OCI-M2 (cell line): ENCODE results near the gene STK39.

Experiments
- DNase-seq: peaks from one replicate; lab custom pipeline; 2025; ENCODE audit not compliant: unreplicated experiment; lab: John Stamatoyannopoulos, UW

Gene STK39

GRCh38 chr2:168165985-168166901 lies 81.2 kb downstream of the STK39 start:
- no peak for DNase-seq

GRCh38 chr2:168165397-168165796 lies 82.0 kb downstream of the STK39 start:
- DNase-seq, result no peak

DNA sequence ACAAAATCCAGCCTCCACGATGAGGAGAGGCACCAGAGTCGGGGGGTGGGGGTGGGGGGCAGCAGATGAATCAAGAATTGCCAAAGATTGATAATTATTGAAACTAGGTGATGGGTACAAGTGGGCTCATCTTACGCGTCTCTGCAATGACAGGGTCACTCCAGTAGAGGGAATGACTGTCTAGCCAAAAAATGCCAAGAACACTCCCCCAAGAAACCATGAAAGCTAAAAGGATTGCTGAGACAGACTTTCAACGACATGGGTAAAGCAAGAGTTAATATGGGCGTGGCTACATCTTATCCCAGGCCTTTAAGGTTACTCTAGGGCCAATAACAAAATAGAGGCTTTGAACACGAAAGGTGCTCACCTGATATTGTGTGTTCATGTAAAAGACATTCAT lies 86.5 kb downstream of the STK39 start:
- DNase-seq, result no peak

GRCh38 chr2:168159754-168160585 lies 87.4 kb downstream of the STK39 start:
- no peak for DNase-seq

GRCh38 chr2:168158586-168158985 lies 88.8 kb downstream of the STK39 start:
- DNase-seq, result no peak

- peak; percentile 1 for DNase-seq
Measured at GRCh38 chr2:168157926-168158325, 89.5 kb downstream of the STK39 start.

DNA sequence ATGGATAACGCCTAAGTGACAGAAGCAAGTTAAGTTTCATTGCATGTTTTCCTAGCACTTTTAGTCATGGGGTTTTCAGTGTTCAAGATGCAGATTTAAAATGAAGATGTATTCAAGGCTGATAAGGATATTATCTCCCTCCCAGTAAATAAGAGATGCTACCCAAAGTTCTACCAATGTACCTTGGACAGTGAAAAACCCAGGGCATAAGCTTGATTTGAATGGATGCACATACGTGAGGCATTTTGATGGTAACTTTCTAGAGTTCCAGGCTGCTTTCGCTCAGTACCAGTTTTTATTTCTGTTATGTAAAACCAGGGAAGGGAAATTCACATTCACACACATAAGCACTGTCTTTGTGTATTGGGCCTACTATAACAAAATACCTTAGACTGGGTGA lies 90.3 kb downstream of the STK39 start:
- no peak for DNase-seq

GRCh38 chr2:168156661-168157060 lies 90.7 kb downstream of the STK39 start:
- no peak for DNase-seq

- no peak for DNase-seq
Measured at GRCh38 chr2:168155680-168156079, 91.7 kb downstream of the STK39 start.

GRCh38 chr2:168155046-168155445 lies 92.3 kb downstream of the STK39 start:
- no peak for DNase-seq

DNA sequence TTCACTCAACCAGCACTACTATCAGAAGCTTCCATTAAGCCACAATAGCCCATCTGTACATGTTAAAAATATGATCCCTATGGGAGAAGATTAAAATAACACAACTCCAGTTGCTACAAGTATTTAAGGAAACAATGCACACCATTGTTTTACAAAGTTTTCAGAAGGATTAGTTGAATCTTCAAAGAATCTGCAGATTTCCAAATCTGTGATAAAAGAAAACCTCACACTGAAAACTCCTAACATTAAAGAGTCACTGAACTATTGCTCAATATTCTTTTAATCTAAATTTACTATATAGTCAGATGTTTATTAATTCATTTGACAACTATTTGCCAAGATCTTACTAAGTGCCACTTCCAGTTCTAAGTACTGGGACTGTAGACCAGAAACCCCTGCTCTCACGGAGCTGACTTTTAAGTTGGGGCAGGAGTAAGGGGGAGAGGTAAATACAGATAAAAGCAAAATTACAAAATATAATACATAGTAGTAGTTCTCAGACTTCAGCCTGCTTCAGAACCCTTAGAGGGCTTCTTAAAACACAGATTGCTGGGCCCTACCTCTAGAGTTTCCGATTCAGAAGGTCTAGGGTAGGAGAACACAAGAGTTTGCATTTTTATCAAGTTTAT lies 94.4 kb downstream of the STK39 start:
- DNase-seq, result no peak

DNA sequence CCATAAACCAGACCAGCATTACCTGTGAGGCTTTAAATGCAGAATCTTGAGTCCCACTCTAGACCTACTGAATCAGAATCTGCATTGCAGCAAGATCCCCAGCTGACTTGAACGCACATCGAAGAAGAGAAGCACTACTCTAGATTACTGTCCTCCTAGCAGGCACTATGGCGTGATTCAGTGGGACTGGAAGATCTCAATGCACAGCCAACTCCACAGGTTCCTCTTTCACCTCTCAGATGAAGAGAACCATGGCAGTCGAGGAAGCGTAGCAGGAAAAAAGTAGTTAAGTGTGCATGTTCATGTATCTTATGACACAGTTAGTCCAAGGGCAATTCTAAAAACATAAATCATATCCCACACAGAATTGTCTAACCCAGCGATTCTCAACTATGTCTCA lies 97.4 kb downstream of the STK39 start:
- DNase-seq, result no peak

DNA sequence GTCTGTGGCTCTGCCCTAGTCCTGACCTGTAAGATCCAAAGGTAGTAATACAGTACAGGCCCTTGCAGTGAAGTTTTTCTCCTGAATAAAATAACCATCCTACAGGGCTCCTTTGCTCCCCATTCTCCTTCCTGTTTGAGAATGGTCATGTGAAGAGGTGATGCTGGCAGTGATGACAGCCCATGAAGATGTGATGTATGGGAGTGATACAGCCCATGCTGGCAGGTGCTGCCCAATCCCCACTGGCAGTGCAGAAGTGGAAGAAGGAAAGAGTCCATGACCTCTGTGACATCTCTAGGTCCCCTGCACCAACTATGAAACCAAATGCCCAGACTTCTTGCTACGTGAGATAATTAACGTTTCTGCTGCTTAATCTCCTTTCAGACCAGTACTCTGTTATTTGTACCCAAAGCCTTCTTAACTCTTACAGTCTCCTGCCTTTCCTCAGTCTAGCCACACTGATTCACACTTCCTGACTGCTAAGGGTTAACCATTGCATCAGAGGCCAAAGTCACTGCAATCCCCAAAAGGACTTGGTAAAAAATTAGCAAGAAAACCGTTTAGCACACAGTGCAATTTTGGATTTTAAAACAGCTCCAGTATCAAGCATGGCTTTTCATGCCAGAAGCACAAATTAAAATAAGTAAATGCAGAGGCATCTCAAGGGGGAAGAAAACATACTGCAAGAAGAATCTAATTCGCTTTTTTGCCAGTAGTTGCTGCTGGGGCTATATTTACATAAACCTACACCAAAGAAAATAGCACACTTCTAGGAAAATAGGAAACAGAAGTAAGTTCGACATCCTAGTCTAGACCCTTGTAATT lies 98.0 kb downstream of the STK39 start:
- DNase-seq, result no peak

DNA sequence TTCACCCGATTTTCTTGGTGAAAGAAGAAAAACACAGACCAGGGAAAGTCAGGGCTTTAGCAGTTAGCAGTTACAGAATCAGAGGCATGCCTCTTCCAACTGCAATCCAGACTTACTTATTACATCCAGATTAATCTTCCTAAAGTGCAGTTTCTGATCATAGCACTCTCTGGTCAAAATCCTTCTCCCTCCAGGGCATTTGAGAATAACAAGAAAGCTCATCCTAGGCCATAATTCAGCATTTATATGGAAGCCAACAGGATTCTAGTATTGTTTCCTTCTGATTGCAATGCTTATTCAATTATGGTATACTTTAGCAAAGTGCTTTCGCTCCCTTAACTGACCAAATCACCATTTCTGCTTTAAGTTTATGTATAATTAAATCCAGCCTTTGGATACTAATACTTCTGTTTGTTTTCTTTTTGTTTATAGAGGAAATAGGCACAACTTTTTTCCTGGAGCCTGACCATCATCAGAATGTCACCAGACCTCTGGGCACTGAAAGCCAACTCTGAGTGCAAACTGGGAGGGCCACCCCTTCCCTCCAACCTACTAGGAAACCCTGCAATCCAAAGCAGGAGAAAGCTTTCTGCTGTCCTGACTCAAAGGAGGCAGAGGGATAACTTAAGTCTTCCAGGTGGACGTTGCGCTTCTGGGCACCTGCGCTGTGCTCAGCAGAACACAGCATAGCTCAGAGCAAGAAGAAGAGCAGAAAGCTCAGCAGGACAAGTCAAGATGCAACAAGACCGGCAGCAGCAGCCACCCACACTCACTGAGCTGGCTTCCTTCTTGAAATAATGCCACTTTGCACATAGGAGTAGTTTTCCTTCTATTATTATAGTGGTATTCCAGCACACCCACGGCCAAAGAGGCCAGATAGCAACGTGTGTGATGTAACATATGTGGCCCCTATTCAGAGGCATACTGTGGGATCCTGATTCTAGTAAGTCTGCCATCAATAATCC lies 99.3 kb downstream of the STK39 start:
- DNase-seq, result no peak

DNA sequence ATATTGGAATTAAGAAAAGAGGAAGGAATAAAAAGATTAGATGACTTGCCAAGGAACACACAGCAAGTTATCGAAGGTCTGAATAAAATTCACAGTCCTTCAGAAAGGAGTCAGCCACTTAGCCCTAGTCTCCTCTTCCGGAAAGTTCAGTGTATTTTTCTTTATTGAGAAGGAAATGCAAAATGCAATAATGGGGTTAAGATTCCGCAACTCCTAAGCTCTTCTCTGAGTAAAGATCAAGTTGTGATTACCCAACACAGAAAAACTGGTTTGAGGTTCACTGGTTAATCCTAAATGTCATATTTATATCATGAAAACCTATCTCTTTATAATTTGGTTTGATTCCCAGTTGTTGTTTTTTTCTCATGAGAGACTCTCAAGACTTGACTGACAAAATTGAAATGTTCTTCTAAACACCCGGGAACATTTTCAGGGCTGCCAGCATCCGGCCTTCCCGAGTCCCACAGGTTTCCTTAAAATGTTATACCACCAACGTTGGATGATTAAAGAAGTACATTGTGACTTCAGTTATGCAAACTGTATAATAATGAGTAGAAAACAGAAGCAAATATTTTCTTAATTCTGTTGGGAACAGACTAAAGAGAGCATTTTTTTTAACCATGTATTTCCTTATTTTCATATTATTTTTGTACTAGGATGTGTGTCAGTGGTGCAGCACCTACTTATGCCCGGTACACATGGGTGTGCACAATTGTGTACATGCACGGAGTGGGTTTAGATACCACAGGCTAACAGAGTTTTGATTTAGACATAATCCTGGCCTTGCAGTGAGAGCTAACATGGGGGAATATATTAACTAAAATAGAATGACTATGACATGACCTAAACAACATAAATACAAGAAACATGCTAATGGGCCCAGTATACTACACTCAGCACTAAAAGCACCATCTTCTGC lies 100.2 kb downstream of the STK39 start:
- DNase-seq, result no peak

GRCh38 chr2:168145426-168146310 lies 101.7 kb downstream of the STK39 start:
- DNase-seq, result no peak

- DNase-seq, result no peak
Measured at GRCh38 chr2:168145011-168145410, 102.4 kb downstream of the STK39 start.

- no peak for DNase-seq
Measured at GRCh38 chr2:168143813-168144212, 103.6 kb downstream of the STK39 start.
